ENCODE measurements around the gene HAND2.
A peak's percentile ranks its signal among the peaks of the same experiment; 100 is the strongest.

The HAND2 gene

GRCh38 chr4:173519111-173520101 is 10.6 kb downstream of the HAND2 start:
- no peak for DNase-seq

GRCh38 chr4:173518425-173519102 is 11.5 kb downstream of the HAND2 start:
- no peak for DNase-seq

DNA sequence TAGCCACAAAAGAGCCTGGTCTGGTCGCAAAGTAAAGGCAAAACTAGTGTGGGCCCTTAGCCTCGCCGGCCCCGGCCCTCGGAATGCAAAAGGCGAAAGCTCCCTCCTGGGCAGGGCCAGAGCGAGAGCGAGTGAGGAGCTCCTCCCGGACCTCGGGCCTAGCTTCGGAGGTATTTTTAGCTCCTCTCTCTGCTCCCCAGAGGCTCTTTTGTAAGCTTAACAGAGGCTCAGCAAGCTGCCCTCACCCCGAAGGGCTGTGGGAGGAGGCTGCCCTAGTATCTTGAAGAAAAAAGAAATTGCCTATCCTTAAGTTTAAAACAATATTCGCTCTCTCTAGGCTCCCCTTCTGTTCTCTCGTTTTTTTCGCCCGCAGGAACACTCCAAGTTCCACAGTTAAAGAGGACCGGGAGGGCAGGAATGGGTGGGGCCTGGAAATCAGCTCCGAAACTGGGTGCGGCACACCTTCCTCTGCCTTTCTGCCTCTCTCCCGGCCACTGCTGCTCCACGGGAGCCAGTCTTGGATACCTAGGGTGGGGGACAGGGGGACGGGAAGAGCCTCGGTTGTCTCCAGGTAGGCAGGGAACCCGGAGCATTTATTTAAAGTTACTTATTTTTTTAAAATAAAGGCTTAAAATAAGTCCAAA is 12.1 kb downstream of the HAND2 start:
- DNase-seq: no peak

- DNase-seq: no peak
Observed at GRCh38 chr4:173516621-173517524, 13.2 kb downstream of the HAND2 start.

DNA sequence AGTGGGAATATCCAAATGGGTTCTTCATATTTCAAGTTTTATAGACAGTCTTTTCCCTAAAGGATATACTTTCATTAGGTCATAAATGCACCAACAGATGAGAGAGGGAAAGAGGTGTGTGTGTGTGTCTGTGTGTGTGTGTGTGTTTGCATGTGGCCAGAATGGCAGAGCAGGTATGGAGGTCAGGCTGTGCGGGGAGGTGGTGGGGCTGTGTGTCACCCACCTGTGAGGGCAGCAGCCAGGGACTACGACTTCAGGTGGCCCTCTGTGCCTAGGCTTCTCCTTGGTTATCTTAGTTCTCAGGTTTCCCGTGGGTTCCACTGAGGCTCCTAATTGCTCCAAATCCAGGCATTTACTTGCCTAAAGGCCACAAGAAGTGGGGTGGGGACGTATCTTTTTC is 14.6 kb downstream of the HAND2 start:
- DNase-seq: no peak

DNA sequence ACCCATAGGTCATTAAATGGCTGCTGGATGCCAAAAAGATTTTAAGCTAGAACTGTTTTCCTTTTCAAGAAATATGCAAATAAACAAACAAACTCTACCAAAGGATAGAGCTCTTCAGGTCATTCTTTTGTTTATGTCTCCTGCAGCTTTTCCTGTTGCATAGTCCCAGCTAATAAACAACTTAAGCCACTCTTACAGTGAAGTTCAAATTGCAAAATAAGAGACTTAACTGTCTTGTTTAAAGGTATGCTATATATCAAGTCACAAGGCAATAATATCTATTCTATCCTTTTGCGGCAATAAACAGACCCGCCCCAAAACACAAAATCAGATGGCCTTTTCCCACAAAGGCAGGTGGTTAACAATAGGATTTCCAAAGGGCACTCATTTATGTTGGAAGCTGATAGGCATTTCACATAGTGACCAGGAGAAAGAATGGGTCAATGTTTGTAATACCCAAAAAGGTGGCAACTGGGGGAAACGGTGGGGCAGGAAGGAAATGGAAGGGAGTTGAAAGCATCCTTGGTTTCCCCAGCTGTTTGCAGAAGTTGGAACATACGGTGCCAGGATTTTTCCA is 15.3 kb downstream of the HAND2 start:
- DNase-seq: no peak

DNA sequence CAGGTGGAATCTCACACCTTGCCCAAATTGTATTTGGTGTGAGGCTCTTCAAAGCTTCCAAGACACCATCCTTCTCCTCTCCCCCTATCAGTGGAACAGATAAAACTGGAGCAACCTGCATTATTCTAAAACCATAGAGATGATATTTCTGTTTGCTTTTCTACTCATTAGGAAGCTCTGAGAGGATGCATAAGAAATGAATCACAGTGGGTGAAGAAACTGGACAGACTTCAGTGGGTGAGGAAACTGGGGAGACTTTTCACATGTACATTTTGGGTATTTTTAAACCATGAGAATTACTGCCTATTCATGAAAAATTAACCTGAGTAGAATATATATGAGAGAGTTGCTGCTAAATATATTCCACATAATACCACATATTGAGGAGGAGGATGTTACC is 16.4 kb downstream of the HAND2 start:
- DNase-seq: no peak

DNA sequence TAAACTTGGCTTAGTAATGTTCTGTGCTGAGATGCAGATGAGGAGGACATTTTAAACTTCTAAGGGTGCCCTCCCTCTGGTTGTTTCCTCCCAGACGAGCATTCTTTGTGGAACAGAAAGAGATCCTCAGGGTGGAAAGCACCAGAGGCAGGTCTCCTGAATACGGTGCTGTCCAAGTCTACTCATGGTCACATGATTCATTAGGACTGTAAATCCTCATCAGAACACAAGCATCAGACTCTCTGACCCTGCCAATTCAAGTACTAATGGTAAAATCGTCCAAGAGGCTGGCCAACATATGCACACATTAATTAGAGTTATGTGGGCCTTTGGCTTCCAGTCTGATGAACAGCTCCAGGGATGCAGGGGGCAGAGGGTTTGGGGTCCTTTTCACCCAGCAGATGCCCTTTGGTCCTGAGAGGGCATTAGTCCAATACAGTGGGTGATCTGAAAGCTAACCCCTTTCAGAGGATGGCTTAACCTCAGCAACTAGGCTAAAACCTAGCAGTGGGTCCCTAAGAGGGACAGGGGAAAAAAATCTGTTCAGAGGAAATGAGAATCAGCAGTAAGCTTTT is 18.2 kb downstream of the HAND2 start:
- DNase-seq: no peak

- DNase-seq: no peak
Observed at GRCh38 chr4:173509036-173510001, 20.7 kb downstream of the HAND2 start.

DNA sequence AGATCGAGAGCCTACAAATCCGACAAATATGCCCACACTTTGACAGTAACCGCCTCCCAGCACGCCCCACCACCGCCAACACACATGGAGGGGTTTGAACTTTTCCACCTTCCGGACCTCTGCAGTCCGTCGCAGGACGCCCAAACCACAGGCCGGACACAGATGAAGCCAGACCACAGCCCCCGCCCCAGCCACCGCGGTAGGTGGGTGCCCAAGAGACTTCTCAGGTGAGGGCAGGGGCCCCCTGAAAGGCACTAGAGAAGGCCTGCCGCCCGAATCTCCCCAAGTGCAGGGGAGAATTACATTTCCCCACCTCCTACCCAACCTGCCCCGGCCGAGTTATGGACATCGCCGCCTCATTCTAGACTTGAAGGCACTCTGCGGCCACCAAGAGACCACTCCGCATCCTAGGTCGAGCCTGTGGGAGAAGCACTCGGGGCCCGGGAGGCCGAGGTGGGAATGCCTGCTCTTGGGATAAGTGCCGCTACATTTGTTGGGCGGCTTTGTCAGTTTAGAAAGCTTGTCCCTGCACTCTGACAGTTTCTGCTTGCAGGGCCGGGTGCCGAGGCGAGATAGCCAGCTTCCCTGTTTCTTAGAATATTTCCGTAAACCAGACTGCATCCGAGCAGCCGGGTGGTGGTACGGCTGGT is 21.5 kb downstream of the HAND2 start:
- no peak for DNase-seq

- DNase-seq: no peak
Observed at GRCh38 chr4:173507471-173508385, 22.3 kb downstream of the HAND2 start.

GRCh38 chr4:173506597-173507211 is 23.3 kb downstream of the HAND2 start:
- no peak for DNase-seq

- peak; percentile 16 for DNase-seq
Observed at GRCh38 chr4:173505924-173506518, 24.0 kb downstream of the HAND2 start.

GRCh38 chr4:173504181-173504503 is 25.9 kb downstream of the HAND2 start:
- no peak for DNase-seq

- no peak for DNase-seq
Observed at GRCh38 chr4:173503330-173504180, 26.5 kb downstream of the HAND2 start.

GRCh38 chr4:173502282-173502681 is 27.7 kb downstream of the HAND2 start:
- no peak for DNase-seq

- DNase-seq: no peak
Observed at GRCh38 chr4:173501592-173502150, 28.4 kb downstream of the HAND2 start.

Measured in effector CD4-positive, alpha-beta T cell (primary cell).